ENCODE data around the gene STK38.
"Not testable (repeated sequence)": the region's sequence is repeated elsewhere in the genome, so short reads cannot be mapped to it uniquely, and the experiment has no call there.

STK38 gene

GRCh38 chr6:36546920-36547645 is at the start of gene STK38:
STK38 (minus strand) TSS chr6:36547479; CDS start chr6:36540202, 7,277 bp downstream.
- peak; percentile 97 for DNase-seq (ENCODE audit: low spot score)

- DNase-seq (ENCODE audit: low spot score) = no peak
Observed at GRCh38 chr6:36596356-36596755, 49.1 kb upstream of the STK38 start.

- no peak for DNase-seq (ENCODE audit: low spot score)
Observed at GRCh38 chr6:36594816-36595643, 47.8 kb upstream of the STK38 start.

GRCh38 chr6:36594029-36594815 is 46.9 kb upstream of the STK38 start, which contains the start of gene SRSF3:
SRSF3 (plus strand) TSS chr6:36594362; CDS start chr6:36596763, 2,401 bp downstream.
- peak; percentile 97 for DNase-seq (ENCODE audit: low spot score)

- DNase-seq (ENCODE audit: low spot score) = no peak
Observed at GRCh38 chr6:36593569-36594028, 46.3 kb upstream of the STK38 start.

DNA sequence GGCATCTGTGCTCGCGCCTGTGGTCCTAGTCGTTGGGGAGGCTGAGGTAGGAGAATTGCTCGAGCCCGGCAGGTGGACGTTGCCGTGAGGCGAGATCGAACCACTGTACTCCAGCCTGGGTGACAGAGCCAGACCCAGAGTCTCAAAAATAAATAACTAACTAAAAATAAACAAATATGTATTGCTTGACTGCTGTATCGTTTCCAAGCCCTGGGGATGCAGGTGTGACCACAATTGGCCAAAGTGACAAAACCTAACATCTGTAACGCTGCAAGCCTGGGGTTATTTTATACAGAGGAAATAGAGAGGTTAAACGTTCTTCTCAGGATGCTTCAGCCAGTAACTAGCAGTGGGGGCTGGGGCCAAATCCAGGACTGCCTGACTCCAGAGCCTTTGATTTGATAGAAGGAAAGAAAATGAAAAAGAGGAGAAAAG is 45.0 kb upstream of the STK38 start:
- no peak for DNase-seq (ENCODE audit: low spot score)

GRCh38 chr6:36590237-36590636 is 43.0 kb upstream of the STK38 start:
- no peak for DNase-seq (ENCODE audit: low spot score)

- DNase-seq (ENCODE audit: low spot score) = not testable (repeated sequence)
Observed at GRCh38 chr6:36589025-36589400, 41.7 kb upstream of the STK38 start.

- DNase-seq (ENCODE audit: low spot score) = no peak
Observed at GRCh38 chr6:36586606-36587005, 39.3 kb upstream of the STK38 start.

GRCh38 chr6:36581716-36582115 is 34.4 kb upstream of the STK38 start:
- DNase-seq (ENCODE audit: low spot score) = no peak

GRCh38 chr6:36580184-36580526 is 32.9 kb upstream of the STK38 start:
- no peak for DNase-seq (ENCODE audit: low spot score)

DNA sequence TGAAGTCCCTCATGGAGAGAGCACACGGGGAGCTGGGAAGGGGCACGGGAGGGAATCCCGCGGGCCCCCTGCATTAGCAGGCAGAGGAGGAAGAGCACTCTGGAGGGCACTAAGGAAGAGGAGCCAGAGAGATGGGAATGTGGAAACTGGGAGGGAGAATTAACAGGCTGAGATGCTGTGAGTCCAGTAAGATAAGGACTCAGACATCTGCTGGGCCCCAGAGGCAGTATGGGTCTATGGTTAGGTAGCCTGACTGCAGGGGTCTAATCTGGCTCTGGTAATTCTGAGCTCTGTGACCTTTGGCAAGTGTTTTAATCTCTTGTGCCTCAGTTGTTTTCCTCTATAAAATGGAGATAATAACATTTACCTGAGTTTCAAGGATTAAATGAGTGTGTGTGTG is 31.2 kb upstream of the STK38 start:
- DNase-seq (ENCODE audit: low spot score) = no peak

- DNase-seq (ENCODE audit: low spot score) = no peak
Observed at GRCh38 chr6:36578030-36578429, 30.8 kb upstream of the STK38 start.

GRCh38 chr6:36577301-36577700 is 30.0 kb upstream of the STK38 start:
- DNase-seq (ENCODE audit: low spot score) = no peak

GRCh38 chr6:36576578-36576977 is 29.3 kb upstream of the STK38 start:
- DNase-seq (ENCODE audit: low spot score) = no peak

DNA sequence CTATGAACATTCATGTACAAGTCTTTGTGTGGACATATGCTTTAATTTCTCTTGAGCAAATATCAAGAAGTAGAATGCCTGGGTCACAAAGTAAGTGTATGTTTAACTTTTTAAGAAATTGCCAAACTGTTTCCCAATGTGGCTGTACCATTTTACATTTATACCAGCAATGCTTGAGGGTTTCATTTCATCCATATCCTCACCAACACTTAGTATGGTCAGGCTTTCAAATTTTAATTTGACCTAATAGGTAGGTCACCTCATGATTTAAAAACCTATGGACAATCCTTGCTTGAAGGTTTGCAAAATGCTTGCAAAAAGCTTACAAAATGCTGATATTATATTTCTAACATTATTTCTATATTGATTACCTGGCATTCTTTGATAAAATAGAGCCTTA is 27.4 kb upstream of the STK38 start:
- DNase-seq (ENCODE audit: low spot score) = no peak

GRCh38 chr6:36572353-36573311 is 25.4 kb upstream of the STK38 start:
- not testable (repeated sequence) for DNase-seq (ENCODE audit: low spot score)

DNA sequence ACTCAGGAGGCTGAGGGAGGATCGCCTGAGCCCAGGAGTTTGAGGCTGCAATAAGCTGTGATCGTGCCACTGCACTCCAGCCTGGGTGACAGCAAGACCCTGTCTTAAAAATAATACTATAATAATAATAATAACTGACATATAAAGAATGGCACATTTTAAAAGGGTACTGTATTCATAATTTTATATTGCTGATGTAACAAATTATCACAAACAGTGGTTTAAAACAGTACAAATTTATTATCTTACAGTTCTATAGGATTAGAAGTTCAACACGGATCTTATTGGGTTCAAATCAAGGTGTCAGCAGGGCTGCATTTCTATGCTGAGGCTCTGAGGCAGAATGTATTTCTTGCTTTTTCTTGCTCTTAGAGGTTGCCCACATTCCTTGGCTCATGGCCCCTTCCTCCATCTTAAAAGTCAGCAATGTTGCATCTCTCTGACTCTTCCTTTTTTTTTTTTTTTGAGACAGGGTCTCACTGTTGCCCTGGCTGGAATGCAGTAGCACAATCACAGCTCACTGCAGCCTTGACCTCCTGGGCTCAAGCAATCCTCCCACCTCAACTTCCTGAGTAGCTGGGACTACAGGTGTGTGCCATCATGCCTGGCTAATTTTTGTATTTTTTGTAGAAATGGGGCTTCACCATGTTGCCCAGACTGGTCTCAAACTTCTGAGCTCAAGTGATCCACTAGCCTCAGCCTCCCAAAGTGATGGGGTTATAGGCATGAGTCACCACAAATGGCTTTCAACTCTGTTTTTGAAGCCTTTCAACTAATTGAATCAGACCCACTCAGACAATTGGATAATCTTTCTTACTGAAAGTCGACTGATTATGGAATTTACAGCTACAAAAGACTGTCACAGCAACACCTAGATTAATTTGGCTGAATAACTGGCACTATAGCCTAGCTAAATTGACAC is 24.1 kb upstream of the STK38 start:
- DNase-seq (ENCODE audit: low spot score) = no peak

- no peak for DNase-seq (ENCODE audit: low spot score)
Observed at GRCh38 chr6:36570264-36570663, 23.0 kb upstream of the STK38 start.

DNA sequence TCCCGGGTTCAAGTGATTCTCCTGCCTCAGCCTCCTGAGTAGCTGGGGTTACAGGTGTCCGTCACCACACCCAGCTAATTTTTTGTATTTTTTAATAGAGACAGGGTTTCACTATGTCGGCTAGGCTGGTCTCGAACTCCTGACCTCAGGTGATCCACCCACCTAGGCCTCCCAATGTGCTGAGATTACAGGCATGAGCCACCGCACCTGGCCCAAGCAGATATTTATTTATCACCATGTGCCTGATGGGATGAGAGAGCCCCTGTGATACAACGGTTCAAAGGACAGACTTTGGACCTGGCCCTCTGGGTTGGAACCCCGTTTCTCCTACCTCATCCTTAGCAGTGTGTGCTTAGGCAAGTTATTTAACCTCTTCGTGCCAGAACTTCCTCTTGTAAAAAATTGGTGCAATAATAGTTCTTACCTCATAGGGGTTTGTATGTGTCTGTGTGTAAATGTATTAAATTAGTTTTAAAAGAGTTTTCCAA is 19.2 kb upstream of the STK38 start:
- no peak for DNase-seq (ENCODE audit: low spot score)

All from ecto neural progenitor cell (in vitro differentiated cells).